OCI-LY3 (cell line): ENCODE data around the gene UBE2R2.
"Not testable (repeated sequence)": the region's sequence is repeated elsewhere in the genome, so short reads cannot be mapped to it uniquely, and the experiment has no call there.

ENCODE experiments used
- EZH2phosphoT487 ChIP-seq: fragments of 200-600 bp; shearing (Covaris generic); IDR thresholded peaks from 2 replicates; pipeline ENCODE4 v1.6.1; 2018; ENCODE audit warnings: antibody characterized with exemption, mixed run types, low read depth
- TF ChIP-seq, protein P1 (sequence below): fragments of 200-600, 300-600 bp; sonication (generic); IDR thresholded peaks from 2 replicates; pipeline ENCODE4 v1.5.1; 2014; ENCODE audit warnings: antibody characterized with exemption, low read length, low read depth

DNA sequence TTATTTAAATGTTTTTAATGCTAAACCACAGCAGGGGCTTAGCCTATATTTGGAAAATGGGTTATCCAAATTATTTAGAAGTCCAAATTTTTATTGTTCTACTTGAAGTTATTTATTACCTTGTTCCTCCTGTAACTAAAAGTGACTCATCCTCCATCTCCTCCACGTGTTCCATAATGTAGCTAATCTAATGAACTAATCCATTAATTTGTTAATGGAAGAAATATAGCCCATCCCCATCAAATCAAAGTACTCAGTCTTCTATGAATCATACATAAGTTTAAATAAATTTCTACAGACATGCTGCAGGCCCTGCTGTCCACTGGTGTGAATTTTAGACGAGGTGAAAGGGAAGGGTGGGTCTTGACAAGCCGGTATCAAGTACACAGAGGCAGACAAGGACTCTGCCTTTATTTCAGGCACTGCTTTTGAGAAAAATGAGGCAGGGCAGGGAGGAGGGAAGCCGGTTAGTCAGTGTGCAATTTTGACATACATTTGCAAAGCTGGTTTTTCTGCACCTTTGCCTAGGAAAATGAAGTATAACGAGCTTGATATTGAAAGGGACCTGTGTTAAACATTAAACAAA lies 42.8 kb upstream of the UBE2R2 start:
- TF ChIP-seq, protein P1, sequence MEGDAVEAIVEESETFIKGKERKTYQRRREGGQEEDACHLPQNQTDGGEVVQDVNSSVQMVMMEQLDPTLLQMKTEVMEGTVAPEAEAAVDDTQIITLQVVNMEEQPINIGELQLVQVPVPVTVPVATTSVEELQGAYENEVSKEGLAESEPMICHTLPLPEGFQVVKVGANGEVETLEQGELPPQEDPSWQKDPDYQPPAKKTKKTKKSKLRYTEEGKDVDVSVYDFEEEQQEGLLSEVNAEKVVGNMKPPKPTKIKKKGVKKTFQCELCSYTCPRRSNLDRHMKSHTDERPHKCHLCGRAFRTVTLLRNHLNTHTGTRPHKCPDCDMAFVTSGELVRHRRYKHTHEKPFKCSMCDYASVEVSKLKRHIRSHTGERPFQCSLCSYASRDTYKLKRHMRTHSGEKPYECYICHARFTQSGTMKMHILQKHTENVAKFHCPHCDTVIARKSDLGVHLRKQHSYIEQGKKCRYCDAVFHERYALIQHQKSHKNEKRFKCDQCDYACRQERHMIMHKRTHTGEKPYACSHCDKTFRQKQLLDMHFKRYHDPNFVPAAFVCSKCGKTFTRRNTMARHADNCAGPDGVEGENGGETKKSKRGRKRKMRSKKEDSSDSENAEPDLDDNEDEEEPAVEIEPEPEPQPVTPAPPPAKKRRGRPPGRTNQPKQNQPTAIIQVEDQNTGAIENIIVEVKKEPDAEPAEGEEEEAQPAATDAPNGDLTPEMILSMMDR = not testable (repeated sequence)
- not testable (repeated sequence) for TF ChIP-seq EZH2phosphoT487
